Ammon's horn (tissue), 1 donor: ENCODE measurements around the gene CREB3.
A peak's percentile ranks its signal among the peaks of the same experiment; 100 is the strongest.

Source experiments
- DNase-seq: peaks from one replicate; pipeline ENCODE4 v3.0.0-alpha.2; 2016; ENCODE audit warnings: low spot score

The CREB3 gene

DNA sequence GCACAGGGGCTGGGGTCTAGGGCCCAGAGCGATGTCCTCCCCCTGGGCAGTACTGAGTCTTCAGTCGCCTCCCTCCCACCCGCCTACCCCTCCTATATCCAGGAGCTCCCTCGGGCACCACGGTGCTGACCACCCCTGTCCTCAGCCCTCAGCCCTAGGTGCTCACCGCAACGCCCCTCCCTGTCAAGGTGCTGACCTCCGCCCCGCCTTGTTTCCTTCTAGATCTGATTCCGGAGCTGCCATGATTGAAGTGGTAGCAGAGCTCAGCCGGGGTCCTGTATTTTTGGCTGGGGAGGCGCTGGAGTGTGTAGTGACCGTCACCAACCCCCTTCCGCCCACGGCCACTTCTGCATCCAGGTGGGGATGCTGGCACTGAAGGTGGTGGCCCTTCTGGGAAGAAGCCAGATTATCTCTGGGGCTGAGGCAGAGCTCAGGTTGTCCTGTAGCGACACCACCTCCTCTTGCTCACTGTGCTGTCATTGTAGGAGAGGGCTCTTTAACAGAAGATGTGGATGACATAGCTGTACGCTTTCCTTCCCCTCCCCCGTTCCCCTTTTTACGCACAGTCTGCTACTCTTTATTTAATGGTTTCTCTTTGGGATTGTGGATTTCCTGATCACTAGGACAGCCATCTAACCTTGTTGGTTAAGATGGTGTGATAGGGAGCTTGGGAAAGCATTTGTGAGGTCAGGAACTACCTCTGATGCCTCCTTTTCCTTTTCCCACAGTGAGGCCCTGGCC lies 17.2 kb downstream of the CREB3 start:
- DNase-seq = peak; percentile 44

DNA sequence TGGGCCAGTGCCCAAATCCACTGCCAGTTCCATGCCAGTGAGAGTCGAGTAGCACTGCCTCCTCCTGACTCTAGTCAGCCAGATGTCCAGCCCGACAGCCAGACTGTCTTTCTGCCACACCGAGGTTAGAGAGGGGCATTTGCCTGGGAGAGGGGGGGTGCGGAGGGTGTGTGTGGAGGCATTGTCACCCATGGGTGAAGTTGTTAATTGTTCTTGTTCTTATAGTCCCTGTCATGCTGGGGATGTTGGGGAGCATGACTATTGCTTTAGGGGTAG lies 17.7 kb downstream of the CREB3 start:
- DNase-seq = no peak

DNA sequence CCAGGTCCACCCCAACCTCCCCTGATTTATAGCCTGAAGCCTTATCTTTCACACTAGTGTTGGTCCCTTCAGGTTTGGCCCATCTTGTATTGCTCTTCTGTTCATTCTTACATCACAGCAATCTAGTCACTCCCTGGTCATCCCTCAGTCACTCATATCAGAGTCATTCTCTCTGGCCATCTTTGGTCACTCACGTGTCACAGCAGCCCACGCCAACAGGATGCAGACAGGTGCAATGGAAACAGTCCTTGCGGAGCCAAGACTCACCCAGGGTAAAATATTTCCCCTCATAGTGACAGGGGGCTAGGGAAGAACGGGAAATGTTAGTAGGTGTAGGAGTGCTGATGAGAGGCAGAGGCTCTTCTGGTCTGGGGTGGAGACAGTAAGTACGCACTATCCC lies 21.0 kb downstream of the CREB3 start:
- no peak for DNase-seq

DNA sequence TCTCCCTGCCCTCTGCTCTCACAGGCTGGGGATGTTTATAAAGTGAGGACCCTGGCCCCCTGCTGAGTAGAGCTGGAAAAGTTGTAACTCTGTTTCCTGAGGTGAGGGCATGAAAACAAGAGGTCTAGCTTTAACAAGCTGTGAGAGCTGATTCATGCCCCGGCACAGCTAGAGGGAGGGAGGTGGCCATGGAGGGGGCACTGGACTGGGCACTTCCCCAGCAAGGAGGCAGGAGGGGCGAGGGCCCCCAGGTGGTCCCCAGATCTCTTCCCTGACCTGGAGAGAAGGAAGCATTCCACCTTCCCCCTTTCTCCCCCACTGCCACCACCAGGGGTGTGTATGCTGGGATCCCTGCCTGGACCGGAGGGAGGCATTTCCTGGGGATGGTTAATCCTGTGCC lies 21.8 kb downstream of the CREB3 start, which contains the start of gene MSMP:
Gene MSMP, minus strand, starts transcription at position 13 of the 400 bp plus-strand sequence. CDS start 147 bp downstream, outside the sequence.
- no peak for DNase-seq

DNA sequence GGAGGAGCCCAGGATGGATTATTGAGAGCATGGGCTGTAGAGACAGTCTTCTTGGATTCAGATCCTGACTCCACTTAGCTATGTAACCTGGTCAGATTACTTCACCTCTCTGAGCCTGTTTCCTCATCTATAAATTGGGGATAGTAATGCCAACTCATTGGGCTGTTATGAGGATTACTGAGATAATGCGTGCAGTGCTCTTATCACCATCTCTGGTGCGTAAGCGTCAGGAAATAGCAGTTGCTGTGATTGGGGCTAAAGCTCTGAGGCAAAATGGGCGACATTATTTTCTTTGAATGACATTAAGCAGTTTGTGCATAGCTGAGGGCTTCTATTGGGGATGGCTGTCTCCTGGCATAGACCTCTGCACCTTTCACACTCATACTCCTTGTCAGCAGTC lies 22.6 kb downstream of the CREB3 start:
- no peak for DNase-seq

DNA sequence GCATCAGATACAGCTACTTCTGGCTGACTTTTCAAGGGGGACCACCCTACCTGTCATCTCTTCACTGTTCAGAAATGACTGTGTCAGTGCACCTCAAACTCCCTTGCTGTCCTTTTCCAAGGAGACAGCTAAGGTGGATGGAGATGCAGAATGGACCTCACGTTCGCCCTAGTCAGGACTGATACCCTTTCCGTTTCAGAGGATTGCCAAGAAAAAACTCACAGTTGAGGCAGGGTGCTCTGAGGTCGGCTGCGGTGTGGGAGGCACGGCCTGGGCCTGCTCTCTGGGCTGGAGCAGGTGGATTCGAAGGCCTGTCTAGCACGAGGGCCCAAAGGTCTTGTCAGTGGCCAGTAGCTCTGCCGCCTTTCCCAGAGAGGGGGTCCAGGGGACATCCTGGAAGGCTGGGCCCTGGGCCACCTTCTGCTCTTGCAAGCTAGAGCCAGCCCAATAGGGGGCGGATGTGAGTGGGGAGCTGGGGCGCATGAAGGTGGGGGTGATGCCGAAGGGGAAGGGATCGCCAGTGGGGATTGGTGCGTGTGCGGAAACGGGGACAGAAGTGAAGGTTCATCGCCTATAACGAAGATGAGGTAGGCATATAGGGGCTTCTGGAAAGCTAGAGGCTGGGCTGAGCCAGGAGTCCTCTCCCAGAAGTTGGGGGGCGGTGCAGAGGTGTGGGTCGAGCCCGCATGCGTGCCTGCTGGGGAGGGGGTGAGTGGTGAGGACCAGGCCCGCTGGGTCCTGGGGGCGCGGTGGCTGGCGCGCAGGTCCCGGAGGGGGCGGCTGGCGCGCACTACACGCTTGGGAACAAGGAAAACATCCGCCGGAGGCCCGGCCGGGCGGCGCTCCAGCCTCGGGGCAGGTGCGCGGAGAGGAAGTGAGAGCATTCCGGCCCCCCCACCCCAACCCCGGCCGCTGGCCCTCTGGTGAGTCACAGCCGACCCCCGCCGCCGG lies 24.1 kb downstream of the CREB3 start:
- peak; percentile 77 for DNase-seq

DNA sequence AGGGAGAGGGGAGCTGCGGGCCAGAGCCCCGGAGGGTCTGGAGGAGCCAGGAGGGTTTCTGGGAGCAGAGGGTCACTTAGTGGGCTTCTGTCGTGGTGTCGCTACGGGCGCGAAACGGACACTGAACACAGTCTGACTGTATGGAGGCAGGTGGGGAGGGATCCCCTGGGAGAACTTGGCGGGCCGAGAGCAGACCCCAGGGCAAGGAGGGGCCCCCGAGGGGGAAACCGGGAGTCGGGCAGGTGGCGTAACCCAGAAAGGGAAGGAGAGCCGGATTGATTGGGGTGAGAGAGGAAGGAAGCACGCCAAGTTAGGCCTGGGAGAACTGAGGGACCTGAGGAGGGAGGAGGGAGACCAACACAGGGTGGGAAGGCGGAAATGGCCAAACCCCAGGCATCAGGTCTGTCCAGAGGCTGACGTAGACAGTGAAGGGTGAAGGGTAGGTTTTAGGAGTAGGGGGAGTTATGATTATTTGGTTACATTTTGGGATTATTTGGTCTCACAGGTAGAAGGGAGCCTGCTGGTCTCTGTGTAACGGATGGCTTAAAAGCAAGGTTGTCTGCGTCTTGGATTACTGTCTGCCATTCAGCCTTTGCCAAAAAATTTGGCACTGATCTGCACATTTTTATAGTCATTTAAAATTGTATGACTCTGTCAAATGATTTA lies 24.9 kb downstream of the CREB3 start:
- peak; percentile 47 for DNase-seq

DNA sequence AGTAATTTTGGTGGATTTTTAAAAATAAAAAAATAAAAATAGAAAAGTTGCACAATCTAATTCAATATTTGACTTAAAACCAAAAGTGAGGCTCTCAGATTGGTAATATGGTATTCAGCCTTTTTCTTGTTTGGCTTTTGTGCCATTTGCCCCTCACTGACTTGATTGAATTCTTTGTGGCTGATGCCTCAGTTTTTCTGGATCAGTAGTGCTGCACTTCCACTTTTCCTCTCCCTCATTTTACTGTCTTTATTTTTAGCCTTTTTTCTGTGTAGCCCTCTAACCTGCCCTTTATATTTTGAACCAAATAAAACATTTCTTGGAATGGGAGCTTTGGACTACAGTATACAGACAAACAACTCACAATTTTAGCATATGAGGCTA lies 25.4 kb downstream of the CREB3 start:
- no peak for DNase-seq

DNA sequence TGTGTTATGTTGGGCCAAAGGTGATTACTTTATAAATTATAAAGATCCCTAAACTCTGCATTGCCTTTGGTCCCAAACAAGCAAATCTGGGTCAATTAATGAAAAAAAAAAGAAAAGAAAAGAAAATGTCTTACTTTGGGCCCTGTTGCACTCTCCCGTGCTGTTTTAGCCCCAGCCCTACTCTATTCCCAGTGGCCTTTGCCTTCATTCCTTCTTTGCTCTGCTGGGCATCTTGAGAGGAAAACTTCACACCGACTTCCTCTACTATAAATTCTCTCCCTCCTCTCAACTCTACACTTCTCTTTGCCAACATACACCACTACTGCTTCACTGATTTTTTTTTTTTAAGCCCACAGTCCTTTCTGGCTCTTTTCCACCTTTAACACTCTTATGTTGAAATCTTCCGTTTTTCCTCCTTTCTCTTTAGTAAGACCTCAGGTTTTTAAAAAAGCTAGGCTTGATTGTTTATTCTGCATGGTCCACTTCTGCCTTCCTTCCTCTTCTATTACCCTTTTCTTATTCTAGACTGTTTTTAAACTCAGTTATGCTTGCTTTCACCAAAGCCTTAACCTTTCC lies 26.1 kb downstream of the CREB3 start:
- no peak for DNase-seq

DNA sequence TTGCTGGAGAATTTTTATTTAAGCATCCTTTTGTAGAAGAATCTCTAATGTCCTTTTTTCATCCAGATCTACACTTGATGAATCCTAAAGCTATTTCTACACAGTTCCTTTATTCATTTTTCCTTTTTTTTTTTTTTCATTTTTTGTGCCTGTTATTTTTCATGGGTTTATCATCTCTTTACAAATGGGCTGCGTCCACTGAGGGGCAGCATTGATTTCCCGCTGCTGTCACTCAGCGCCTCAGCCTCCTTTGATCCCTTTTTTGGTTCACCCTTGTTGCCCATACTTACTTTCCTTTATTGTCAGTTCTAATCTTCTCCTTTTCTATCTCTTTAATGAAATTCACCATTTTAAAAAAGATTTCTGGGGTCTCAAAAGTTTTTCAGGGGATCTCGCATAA lies 27.3 kb downstream of the CREB3 start:
- no peak for DNase-seq

DNA sequence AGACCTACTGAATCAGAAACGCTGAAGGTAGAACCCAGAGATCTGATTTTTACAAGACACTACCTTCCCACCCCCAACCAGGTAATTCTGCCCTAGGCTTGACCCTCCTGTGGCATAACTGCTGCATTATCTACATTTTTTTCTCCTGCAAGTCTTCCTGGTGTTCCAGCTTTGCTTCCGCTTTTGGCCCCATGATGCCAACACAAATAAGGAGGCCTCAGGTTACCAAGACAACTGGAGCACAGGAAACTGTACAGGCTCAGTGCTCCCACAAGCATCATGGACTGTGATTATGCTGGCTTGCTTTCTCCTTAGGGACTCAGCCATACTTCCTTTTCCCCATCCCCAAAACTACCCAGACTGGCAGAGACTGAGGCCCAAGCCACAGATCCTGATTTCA lies 28.2 kb downstream of the CREB3 start:
- peak; percentile 33 for DNase-seq

DNA sequence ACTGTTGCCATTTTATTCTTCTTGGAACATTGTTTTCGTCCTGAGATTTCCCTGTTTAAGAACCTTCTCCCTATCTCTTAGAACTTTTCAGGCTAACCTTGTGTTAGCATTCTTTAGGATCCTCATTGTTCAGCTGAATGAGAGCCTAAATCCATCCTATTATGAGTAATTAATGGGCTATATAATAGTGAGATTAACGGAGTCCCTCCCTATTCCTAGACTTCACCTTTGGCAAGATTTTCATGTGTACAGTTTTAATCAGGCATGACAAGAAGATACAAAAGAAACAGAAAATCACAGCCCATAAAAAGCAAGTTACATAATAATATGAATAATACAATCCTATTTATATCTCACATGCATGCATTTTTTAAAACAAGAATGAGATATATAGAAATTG lies 30.7 kb downstream of the CREB3 start:
- no peak for DNase-seq

DNA sequence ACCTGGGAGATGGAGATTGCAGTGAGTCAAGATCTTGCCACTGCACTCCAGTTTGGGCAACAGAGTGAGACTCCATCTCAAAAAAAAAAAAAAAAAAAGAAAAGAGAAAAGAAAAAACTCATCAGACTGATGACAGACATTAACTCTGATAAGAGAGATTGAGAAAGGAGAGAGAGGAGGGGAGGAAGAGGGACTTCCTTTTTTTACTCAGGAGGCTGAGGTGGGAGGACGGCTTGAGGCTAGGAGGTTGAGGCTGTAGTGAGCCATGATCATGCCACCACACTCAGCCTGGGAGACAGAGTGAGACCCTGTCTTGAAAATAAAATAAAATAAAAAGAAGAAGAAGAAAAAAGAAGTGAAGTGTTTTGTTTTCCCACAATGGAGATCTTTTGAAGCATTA lies 31.3 kb downstream of the CREB3 start:
- DNase-seq = no peak

DNA sequence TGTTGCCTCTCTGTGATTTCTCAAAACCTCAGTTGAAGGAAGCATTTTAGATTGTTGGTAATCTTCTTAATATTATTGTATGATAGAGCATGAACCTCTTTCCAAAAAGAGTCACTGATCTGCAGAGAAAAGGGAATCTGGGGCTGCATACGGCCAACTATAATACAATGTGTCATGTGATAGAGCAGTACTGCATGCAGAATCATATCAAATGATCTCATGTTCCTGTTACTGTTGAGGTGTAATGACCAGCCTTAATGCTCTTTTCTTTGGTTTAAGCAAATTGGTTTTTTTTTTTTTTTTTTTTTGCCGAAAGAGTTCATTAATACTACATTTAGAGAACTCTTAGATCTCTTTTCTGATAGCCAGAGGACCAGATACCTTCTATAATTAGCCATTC lies 34.5 kb downstream of the CREB3 start:
- no peak for DNase-seq

DNA sequence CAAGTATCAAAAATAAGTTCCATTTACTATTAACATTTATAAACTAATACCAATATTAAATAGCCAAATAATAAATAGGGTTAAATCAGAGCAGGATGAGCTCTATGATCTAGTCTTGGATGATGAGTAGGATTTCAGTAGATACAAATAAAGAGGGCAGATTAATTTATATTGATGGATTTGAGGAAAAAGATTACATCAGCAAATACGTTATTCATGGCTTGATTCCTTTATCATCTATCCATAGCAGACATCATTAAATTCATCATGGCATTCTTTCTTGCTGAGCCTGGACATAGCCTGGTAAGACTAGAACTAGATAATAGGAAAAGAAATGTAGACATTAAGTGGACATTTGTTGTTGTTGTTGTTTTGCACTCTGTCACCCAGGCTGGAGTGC lies 35.0 kb downstream of the CREB3 start:
- no peak for DNase-seq

DNA sequence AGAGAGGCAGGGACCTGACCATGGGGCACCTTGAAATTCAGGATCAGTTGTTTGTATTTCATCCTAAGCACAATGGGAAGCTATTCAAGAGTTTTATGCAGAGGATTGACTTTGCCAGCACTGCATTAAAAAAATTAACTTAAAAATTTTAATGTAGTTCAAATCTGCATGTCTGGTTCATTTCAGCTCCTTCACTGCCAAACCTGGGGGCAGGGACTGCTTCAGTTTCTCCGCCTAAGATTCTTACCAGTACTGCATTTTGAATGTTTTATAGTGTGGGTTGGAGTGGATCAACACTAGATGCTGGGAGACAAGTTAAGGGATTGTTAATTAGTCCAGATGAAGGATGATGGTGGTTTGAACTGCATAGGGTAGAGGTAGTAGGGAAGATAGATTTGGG lies 37.3 kb downstream of the CREB3 start:
- no peak for DNase-seq

DNA sequence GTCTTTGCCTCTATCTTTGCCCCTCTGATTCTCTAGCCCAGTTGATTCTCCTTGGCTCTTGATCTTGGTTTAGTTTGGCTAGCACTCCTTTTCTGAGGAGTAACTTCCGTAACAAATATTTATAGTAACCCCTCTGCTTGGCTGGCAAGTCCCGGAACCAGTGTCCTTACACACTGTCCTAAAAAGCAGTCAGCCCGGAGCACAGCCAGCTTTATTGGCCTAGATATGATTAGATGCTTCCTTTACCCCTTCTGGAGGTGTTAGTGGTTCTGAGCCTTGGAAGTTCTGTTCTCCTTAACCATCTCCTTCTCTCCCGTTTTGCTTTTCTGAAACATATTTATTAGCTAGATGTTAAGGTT lies 38.6 kb downstream of the CREB3 start:
- DNase-seq = no peak

DNA sequence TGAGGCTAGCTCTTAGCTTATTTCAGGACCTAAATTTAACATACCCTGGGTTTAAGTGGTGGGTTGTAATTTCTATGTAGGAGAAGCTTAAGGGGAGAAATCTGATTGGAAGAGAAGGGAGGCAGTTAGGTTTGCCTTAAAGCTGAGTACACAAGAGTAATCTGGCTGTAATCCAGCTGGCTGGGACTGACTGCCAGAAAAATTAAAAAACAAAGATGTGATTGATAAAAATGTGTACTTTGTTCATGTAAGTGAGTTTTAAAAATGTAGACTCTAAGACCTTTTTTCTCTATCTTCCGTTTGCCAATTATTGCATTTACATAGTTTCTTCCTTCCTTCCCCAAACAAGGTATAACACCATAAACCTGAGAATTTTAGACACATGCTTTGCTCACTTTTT lies 39.1 kb downstream of the CREB3 start:
- no peak for DNase-seq

DNA sequence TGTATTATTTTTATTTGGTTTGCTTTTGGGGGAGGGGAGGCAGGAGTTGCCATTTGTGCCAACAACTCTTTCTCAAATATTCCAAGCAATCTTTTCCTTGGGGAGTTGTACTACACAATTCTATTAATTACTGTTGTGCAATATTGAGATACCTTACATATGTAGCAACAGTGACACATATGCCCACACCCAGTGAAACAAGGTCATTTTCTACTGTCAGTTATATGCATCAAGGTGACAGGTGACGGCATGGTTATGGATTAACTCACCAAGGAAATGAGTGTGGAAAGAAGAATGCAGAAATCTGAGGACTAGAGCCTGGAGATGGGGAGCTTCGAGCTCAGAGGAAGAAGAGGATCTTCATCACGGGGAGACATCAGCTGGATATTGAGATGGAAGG lies 39.5 kb downstream of the CREB3 start:
- no peak for DNase-seq

DNA sequence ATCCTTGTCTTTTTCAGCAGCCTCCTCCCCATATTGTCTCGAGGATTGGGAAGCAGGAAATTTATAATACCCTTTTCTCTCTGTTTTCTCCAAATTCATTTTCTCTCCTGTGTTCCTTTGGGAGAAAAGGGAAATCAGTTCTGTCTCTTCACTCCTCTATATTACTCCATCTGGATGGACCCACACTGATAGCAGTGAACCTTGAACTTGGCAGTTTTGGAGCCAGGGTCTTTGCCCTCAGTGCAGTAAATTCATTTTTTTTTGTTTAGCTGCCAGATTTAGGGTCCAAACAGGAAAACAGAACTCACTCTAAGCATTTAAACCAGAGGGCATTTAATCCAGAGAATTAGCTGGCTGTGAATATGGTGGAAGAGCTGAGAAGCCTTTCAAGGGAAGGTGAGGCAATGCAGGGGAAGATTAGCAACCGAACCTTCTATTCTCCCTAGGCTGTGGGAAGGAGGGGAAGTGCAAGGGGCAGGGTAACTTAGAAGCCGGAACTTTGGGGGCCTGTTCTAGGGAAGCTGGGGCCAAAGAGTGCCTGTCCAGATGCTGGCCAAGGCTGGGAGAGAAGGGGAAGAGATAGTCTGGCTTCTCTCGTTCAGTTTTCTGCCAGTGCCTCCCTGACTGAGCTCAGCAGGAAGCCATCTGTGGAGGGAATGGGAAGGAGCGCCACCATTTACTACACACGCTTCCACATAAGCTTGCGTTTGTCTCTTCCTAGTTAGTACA lies 42.6 kb downstream of the CREB3 start:
- peak; percentile 67 for DNase-seq

DNA sequence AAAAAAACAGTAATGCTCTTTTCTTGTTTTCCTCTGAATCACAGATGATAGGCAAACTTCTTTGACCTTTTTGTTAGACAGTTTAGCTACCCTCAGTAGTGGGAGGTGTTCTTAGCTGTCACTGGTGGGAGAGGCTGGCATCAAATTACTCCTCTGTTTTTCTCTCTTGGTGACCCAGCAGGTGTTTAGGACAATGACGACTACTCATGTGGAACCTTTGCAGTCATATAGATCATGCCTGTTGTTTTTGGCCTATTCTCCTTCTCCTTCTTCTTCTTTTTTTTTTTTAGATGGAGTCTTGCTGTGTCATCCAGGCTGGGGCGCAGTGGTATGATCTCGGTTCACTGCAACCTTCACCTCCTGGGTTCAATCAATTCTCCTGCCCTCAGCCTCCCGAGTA lies 43.6 kb downstream of the CREB3 start:
- DNase-seq = no peak

DNA sequence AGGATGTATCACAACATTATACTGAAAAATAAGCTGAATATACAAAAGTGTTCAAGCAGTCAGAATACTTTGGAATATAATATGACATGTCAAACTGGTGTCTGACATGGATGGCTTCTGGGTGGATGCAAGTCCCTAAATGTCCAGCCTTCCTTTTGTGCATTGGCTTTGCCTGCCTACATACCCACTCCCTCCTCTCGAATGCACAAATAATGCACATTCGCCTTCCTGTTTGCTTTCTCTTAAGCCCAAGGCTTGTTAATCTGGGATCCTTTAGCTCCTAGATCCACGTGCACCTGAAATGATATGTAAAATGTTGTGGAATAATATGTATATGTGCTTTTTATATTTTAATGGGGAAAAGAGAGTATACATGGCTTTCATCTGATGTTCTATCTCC lies 46.0 kb downstream of the CREB3 start:
- DNase-seq = no peak
